K562 (cell line): ENCODE results near the gene NEURL1B. TPM values are rescaled to one million over a fixed set of nuclear protein-coding genes. Genes with fewer than 3 reads are reported as not detected.

ENCODE experiments used
- ATAC-seq: fragments of 200-7000 bp; cut with Tn5 transposase; 3 replicates; pipeline ENCODE4 v1.9.1; 2020; ENCODE audit warnings: moderate library complexity
- BruUV-seq: library from RNA; stranded (reverse); fragments of 400-500 nt; replicated peaks from 2 replicates; lab custom pipeline; 2021; lab: Mats Ljungman, UMichigan
- CTCF ChIA-PET: fragments of 300-600 bp; formaldehyde crosslinking; extraction: SDS; loops from one replicate; lab custom pipeline; 2021; ENCODE audit warnings: low intra/inter-chr PET ratio; lab: Yijun Ruan, JAX
- POLR2A ChIA-PET: fragments of 300-600, 350-650 bp; sonication (Branson Sonifier 250); formaldehyde crosslinking; extraction: SDS; loops from one replicate; lab custom pipeline; 2021; ENCODE audit warnings: antibody characterized with exemption, inconsistent platforms; lab: Yijun Ruan, JAX
- DNase-seq, 4 experiments: peaks; one replicate each; pipeline versions ENCODE4 v3.0.0 to v3.0.0-alpha.2; 2011 to 2018; ENCODE audit warnings: low spot score in 3 of 4, mixed read lengths in 3 of 4; ENCODE audit errors: extremely low read depth in 1 of 4
- FAIRE-seq: peaks from 2 replicates; lab custom pipeline; 2011; peaks lifted over from hg19 to GRCh38; lab: Jason Lieb, UNC
- H2AFZ ChIP-seq: 2 replicates; pipeline ENCODE4 v1.6.0; 2011; ENCODE audit warnings: low read depth, low read length, control low read depth, inconsistent platforms
- H3K27ac ChIP-seq: fragments of 200-600 bp; 3 replicates; pipeline ENCODE4 v1.8.0; 2011; ENCODE audit warnings: low read depth, mild to moderate bottlenecking, control low read depth, inconsistent platforms, low read length, moderate library complexity, mixed read lengths; ENCODE audit errors: extremely low read depth
- H3K27me3 ChIP-seq, 2 experiments: fragments of 300-600 bp in 1 of 2; 2 replicates in 1 of 2; 3 replicates in 1 of 2; pipeline versions ENCODE4 v1.6.0 to v1.8.0; 2011; ENCODE audit warnings: inconsistent platforms in 2 of 2, low read length in 2 of 2, mild to moderate bottlenecking in 1 of 2, mixed read lengths in 1 of 2, moderate library complexity in 1 of 2; ENCODE audit not compliant: control insufficient read depth in 2 of 2, insufficient read depth in 2 of 2
- H3K36me3 ChIP-seq: fragments of 300-600 bp; 3 replicates; pipeline ENCODE4 v1.8.0; 2011; ENCODE audit warnings: mild to moderate bottlenecking, low read length, inconsistent platforms; ENCODE audit not compliant: control insufficient read depth, insufficient read depth
- H3K4me1 ChIP-seq, 2 experiments: fragments of 200-600 bp in 1 of 2; replicated peaks in 1 of 2; 2 replicates in 1 of 2; 3 replicates in 1 of 2; pipeline versions ENCODE4 v1.5.1 to v1.8.0; 2011; ENCODE audit warnings: inconsistent platforms in 2 of 2, low read length in 2 of 2, mild to moderate bottlenecking in 1 of 2, mixed read lengths in 1 of 2, moderate library complexity in 1 of 2; ENCODE audit not compliant: control insufficient read depth in 2 of 2, insufficient read depth in 2 of 2
- H3K4me2 ChIP-seq: 2 replicates; pipeline ENCODE4 v1.6.1; 2011; ENCODE audit warnings: low read length, control low read depth, inconsistent platforms, mixed read lengths; ENCODE audit not compliant: insufficient read depth
- H3K4me3 ChIP-seq: fragments of 200-600 bp; sonication (generic), shearing (Covaris generic); 2 replicates; pipeline ENCODE4 v1.5.1; 2016; ENCODE audit warnings: control low read depth, inconsistent platforms
- H3K79me2 ChIP-seq: fragments of 200-600 bp; 3 replicates; pipeline ENCODE4 v1.8.0; 2011; ENCODE audit warnings: low read length, inconsistent platforms; ENCODE audit not compliant: control insufficient read depth, insufficient read depth
- H3K9ac ChIP-seq, 2 experiments: 2 replicates each; pipeline versions ENCODE4 v1.6.0 to v1.6.1; 2011; ENCODE audit warnings: low read depth in 2 of 2, low read length in 2 of 2, control low read depth in 1 of 2, inconsistent platforms in 1 of 2, mild to moderate bottlenecking in 1 of 2, mixed read lengths in 1 of 2; ENCODE audit not compliant: insufficient read depth in 1 of 2
- H3K9me1 ChIP-seq: one replicate; pipeline ENCODE4 v1.6.0; 2011; ENCODE audit warnings: inconsistent platforms, mild to moderate bottlenecking, low read length, moderate library complexity; ENCODE audit not compliant: control insufficient read depth, insufficient read depth
- H3K9me3 ChIP-seq: replicated peaks from 2 replicates; pipeline ENCODE4 v1.5.1; 2011; ENCODE audit warnings: low read depth, low read length, inconsistent platforms; ENCODE audit not compliant: control insufficient read depth, insufficient read depth
- H4K20me1 ChIP-seq: replicated peaks from 2 replicates; pipeline ENCODE4 v1.6.1; 2011; ENCODE audit warnings: low read length, inconsistent platforms, mixed read lengths; ENCODE audit not compliant: control insufficient read depth, insufficient read depth
- EHMT2 ChIP-seq: fragments of 450-650 bp; IDR thresholded peaks from 2 replicates; pipeline ENCODE4 v1.6.1; 2018; ENCODE audit warnings: antibody characterized with exemption
- HDAC1 ChIP-seq, 2 experiments: fragments of 450-650 bp; IDR thresholded peaks; 2 replicates each; pipeline ENCODE4 v1.6.1; 2016 to 2017; ENCODE audit warnings: inconsistent platforms in 1 of 2, mild to moderate bottlenecking in 1 of 2, moderate library complexity in 1 of 2
- KDM1A ChIP-seq, 2 experiments: fragments of 450-650 bp; IDR thresholded peaks; 2 replicates each; pipeline ENCODE4 v1.6.1; 2016; ENCODE audit warnings: mild to moderate bottlenecking in 2 of 2
- ZNF133 ChIP-seq: fragments of 250-450 bp; sonication (Bioruptor Pico); IDR thresholded peaks from 2 replicates; pipeline ENCODE4 v1.4.0; 2020; ENCODE audit warnings: mild to moderate bottlenecking
- WGBS: fragments of 100-300 bp; shearing (Covaris generic); methylation state at CpG from one replicate; pipeline ENCODE4 v1.1.6; 2016; ENCODE audit warnings: low coverage, mixed read lengths; ENCODE audit not compliant: insufficient coverage; ENCODE audit errors: missing lambda C conversion rate; 5-methylcytosine and 5-hydroxymethylcytosine counted together
- in situ Hi-C: fragments of 300-500 bp; cut with MboI; formaldehyde crosslinking; loops from 4 replicates; pipeline ENCODE4 v1.15.0; 2018; ENCODE audit warnings: inconsistent platforms, mixed read lengths
- intact Hi-C: fragments of 100-400 bp; cut with micrococcal nuclease; formaldehyde crosslinking; loops from 2 replicates; pipeline ENCODE4 v1.14.2; 2022
- polyA plus RNA-seq, 8 experiments: library from polyadenylated mRNA; depleted of rRNA in 4 of 8; stranded (reverse) in 5 of 8; unstranded in 3 of 8; fragments of >200 nt; fragmentation: Nextera tagmentation in 2 of 8; fragmentation: Illumina TruSeq in 1 of 8; extraction: Ambion mirVana in 2 of 8; extraction: Trizol in 1 of 8; gene quantifications; 2 replicates each; pipeline versions ENCODE4 v1.2.1 to v1.2.3, GENCODE V29; 2011 to 2014; ENCODE audit warnings: inconsistent platforms in 1 of 8, missing spikeins in 1 of 8
- total RNA-seq, 7 experiments: library from RNA; depleted of rRNA in 6 of 7; stranded (reverse); fragments of >200 nt in 6 of 7; fragmentation: Illumina TruSeq in 2 of 7; extraction: Trizol in 2 of 7; gene quantifications; 2 replicates each; pipeline versions ENCODE4 v1.2.1 to v1.2.3, GENCODE V29; 2011 to 2021; ENCODE audit warnings: low replicate concordance in 1 of 7
- TF ChIP-seq, protein P1 (sequence below), 2 experiments: fragments of 450-650 bp; IDR thresholded peaks; 2 replicates each; pipeline ENCODE4 v1.6.1; 2016
- TF ChIP-seq, protein P2 (sequence below): fragments of 250-450 bp; sonication (Bioruptor Pico); IDR thresholded peaks from 2 replicates; pipeline ENCODE4 v1.6.1; 2021; ENCODE audit warnings: mild to moderate bottlenecking

The NEURL1B gene
- total and polyA plus RNA-seq, 9 of the 15 experiments (the other 6 are each of a cell fraction or from before 2014, with no cell fraction given): 0.04 TPM; not detected in 8

- Histone ChIP-seq H3K9me3 (no peaks in the 10 kb centered on the region), H3K4me2 (no peak overlapping the region), H3K9ac (no peak overlapping the region), H3K79me2 (no peaks in the 10 kb centered on the region), H3K4me1 (peaks cover 2 to 3% of the 10 kb centered on the region in 2 experiments; a peak in 2 of 5 replicates), H3K27me3 (peaks cover 4 to 17% of the 10 kb centered on the region in 2 experiments; a peak in 4 of 5 replicates), H4K20me1 (no peaks in the 10 kb centered on the region), H3K27ac (no peak overlapping the region), H3K9me1 (no peaks in the 10 kb centered on the region), H3K36me3 (no peaks in the 10 kb centered on the region), H3K4me3 (no peak overlapping the region), H2AFZ (no peak overlapping the region)
- FAIRE-seq: no peak
- ChIA-PET CTCF (interaction anchor here (2.6 kb wide), 1 partner anchor 53 kb away, joined by 24 read pairs; the partner anchor contains the start of gene DUSP1), POLR2A (interaction anchor here (0.7 to 1.0 kb wide), 2 partner anchors 15 to 52 kb away, joined by 3 to 4 read pairs; partner anchors contain the start of gene DUSP1)
- no TSS peak for BruUV-seq
- TF ChIP-seq, protein P1, sequence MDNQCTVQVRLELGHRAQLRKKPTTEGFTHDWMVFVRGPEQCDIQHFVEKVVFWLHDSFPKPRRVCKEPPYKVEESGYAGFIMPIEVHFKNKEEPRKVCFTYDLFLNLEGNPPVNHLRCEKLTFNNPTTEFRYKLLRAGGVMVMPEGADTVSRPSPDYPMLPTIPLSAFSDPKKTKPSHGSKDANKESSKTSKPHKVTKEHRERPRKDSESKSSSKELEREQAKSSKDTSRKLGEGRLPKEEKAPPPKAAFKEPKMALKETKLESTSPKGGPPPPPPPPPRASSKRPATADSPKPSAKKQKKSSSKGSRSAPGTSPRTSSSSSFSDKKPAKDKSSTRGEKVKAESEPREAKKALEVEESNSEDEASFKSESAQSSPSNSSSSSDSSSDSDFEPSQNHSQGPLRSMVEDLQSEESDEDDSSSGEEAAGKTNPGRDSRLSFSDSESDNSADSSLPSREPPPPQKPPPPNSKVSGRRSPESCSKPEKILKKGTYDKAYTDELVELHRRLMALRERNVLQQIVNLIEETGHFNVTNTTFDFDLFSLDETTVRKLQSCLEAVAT (IDR thresholded peaks at IDR 0.05): peak in 1 of 2 experiments; percentile 31; a peak in 1 of 4 replicates
- TF ChIP-seq KDM1A (IDR thresholded peaks at IDR 0.05): peak; percentile 7 to 52; a peak in 1 of 4 replicates
- TF ChIP-seq EHMT2: peak; percentile 81; the same call in 1 of the 2 replicates
- TF ChIP-seq HDAC1 (IDR thresholded peaks at IDR 0.05): peak in 1 of 2 experiments; percentile 53; a peak in 2 of 4 replicates
- TF ChIP-seq, protein P2, sequence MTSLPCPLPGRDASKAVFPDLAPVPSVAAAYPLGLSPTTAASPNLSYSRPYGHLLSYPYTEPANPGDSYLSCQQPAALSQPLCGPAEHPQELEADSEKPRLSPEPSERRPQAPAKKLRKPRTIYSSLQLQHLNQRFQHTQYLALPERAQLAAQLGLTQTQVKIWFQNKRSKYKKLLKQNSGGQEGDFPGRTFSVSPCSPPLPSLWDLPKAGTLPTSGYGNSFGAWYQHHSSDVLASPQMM (CRISPR knock-in tag): no peak
- TF ChIP-seq ZNF133 (CRISPR knock-in tag): no peak
- no peak for ATAC-seq
- DNase-seq: no peak
- intact Hi-C loops: loop anchor here (5.0 kb wide), 1 partner anchor 129 kb away; no protein-coding TSS in a partner anchor
- 0% methylated on average over 3 of the region's 3 CpGs for WGBS
- in situ Hi-C loops: loop anchor here (5.0 to 25.0 kb wide), 3 partner anchors 184 to 1594 kb away; no protein-coding TSS in a partner anchor
Observed at GRCh38 chr5:172718527-172719114, 77.6 kb downstream of the NEURL1B start.
